Karpas-422 (cell line): ENCODE results near the gene MRPL20. TPM values are rescaled to one million over a fixed set of nuclear protein-coding genes. Genes with fewer than 3 reads are reported as not detected.
"Not testable (repeated sequence)": the region's sequence is repeated elsewhere in the genome, so short reads cannot be mapped to it uniquely, and the experiment has no call there.

Source experiments
- DNase-seq: peaks from one replicate; pipeline ENCODE4 v3.0.0-alpha.2; 2015
- H2AFZ ChIP-seq: fragments of 200-600 bp; sonication (generic); 2 replicates; pipeline ENCODE4 v1.6.1; 2014; ENCODE audit warnings: antibody characterized with exemption, low read length, mixed read lengths
- H3K27ac ChIP-seq: fragments of 200-600 bp; sonication (generic); 2 replicates; pipeline ENCODE4 v1.5.1; 2014; ENCODE audit warnings: mild to moderate bottlenecking, low read length, moderate library complexity
- H3K27me3 ChIP-seq: fragments of 200-600 bp; sonication (generic); 2 replicates; pipeline ENCODE4 v1.6.1; 2014; ENCODE audit warnings: low read length, mixed read lengths
- H3K36me3 ChIP-seq: fragments of 200-600 bp; sonication (generic); 2 replicates; pipeline ENCODE4 v1.6.1; 2014; ENCODE audit warnings: low read length, mixed read lengths; ENCODE audit not compliant: insufficient read depth
- H3K4me1 ChIP-seq: fragments of 200-600 bp; sonication (generic); 2 replicates; pipeline ENCODE4 v1.6.1; 2014; ENCODE audit warnings: mild to moderate bottlenecking, low read length, mixed read lengths
- H3K4me2 ChIP-seq: fragments of 200-600 bp; sonication (generic); 2 replicates; pipeline ENCODE4 v1.6.1; 2014; ENCODE audit warnings: low read length, low read depth, mild to moderate bottlenecking; ENCODE audit not compliant: poor library complexity, severe bottlenecking
- H3K4me3 ChIP-seq: fragments of 200-600 bp; sonication (generic); 2 replicates; pipeline ENCODE4 v1.5.1; 2014; ENCODE audit warnings: mild to moderate bottlenecking, antibody characterized with exemption, low read length, mixed read lengths
- H3K79me2 ChIP-seq: fragments of 200-600 bp; sonication (generic); 2 replicates; pipeline ENCODE4 v1.6.1; 2014; ENCODE audit warnings: mild to moderate bottlenecking, low read length, mixed read lengths
- H3K9ac ChIP-seq: fragments of 200-600 bp; sonication (generic); 2 replicates; pipeline ENCODE4 v1.6.0; 2014; ENCODE audit warnings: low read length
- H3K9me2 ChIP-seq: fragments of 200-600 bp; sonication (generic), shearing (Covaris generic); replicated peaks from 2 replicates; pipeline ENCODE4 v1.6.0; 2014; ENCODE audit warnings: mild to moderate bottlenecking, low read length, moderate library complexity; ENCODE audit not compliant: insufficient read depth
- H3K9me3 ChIP-seq: fragments of 300-700, 200-600 bp; sonication (generic); 2 replicates; pipeline ENCODE4 v1.6.1; 2014; ENCODE audit warnings: low read length, mixed read lengths
- H4K20me1 ChIP-seq: fragments of 200-600 bp; sonication (generic); 2 replicates; pipeline ENCODE4 v1.6.1; 2014; ENCODE audit warnings: mild to moderate bottlenecking, antibody characterized with exemption, low read length, low read depth; ENCODE audit not compliant: insufficient read depth
- total RNA-seq: library from RNA; depleted of rRNA; stranded (reverse); fragments of >200 nt; shearing (Covaris generic); gene quantifications from 2 replicates; pipeline ENCODE4 v1.2.3, GENCODE V29; 2014; ENCODE audit warnings: low replicate concordance; rRNA removed

The MRPL20 gene
- 136 and 151 TPM in 2 replicates for total RNA-seq

DNA sequence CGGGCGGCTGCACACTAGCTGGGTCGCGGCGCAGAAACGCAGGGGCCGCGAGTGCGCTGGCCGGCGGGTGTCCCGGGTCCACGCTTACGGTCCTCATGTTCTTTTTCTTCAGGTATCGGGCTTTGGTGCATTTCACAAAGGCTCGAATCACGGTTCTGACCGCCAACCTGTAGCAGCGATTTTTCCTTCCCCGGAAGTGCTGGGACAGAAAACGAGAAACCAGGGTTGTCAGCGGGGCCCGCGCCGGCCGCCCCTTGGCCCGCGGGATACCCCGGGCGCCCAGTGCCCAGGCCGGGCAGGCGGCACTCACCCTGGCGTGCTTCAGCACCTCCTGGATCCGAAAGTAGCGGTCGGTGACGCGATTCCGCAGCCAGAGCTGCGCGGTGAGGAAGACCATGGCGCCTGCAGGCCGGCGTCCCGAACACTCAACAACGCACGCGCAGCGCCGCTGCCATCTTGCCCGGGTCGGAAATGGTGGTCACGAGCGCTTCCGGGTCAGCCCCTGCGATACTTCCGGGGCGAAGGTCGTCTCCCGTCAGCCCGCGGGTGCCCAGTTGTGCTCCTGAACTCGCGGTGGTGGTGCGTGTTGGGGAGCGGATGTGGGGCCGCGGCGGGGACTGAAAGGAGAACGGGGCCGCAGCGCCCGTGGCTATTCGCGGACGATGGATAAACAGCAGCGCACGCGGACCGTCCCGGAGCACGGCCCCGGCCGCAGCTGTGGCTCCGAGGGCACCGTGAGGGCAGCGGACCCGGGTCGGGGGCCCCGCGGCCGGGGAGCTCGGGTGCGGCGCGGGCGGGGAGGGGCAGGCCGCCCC, at the start of gene MRPL20:
Gene MRPL20 (minus strand): TSS at position 473 of the 815 bp plus-strand sequence. CDS start 76 bp downstream, at position 397.
- Histone ChIP-seq H3K36me3 (peaks cover 22% of the 10 kb centered on the region), H3K9me3 (no peaks in the 10 kb centered on the region), H3K79me2 (peaks cover 45% of the 10 kb centered on the region), H3K4me1 (peaks cover 25% of the 10 kb centered on the region), H3K4me2 (peak within 1 kb of the TSS; percentile 94), H3K27me3 (no peaks in the 10 kb centered on the region), H3K9me2 (no peaks in the 10 kb centered on the region), H2AFZ (no peak within 1 kb of the TSS; the same call in 1 of the 2 replicates), H4K20me1 (peaks cover 17% of the 10 kb centered on the region; the same call in 1 of the 2 replicates), H3K4me3 (peak within 1 kb of the TSS; percentile 82), H3K9ac (peak within 1 kb of the TSS; percentile 95), H3K27ac (peak within 1 kb of the TSS; percentile 70)
- DNase-seq, result peak; percentile 97

DNA sequence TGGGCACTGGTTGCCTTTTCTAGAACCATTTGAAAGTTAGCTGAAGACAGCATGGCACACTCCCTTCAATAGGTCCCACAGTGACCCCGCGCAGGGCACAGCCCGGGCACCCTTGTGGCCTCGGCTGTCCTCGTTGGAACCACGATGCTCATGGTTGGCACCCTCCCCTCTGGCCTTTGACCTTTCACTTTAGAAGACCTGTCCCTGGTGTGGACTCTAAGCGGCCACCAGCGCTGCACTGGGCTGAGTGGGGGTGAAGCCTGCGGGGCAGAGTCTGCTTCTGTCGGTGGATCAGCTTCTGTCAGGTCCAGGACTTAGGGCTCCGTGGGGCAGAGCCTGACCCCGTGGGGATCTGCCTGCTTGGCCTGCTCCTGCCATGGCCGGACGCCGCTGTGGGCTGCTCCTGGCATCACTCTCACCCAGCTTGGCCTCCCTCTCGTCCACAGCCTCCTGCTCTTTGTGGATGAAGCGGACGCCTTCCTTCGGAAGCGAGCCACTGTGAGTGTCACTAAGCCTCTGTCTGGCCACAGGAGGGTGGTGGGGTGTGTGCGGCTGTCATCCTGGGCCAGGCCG, 49.7 kb upstream of the MRPL20 start:
- H3K4me2 ChIP-seq, H3K9ac ChIP-seq, H2AFZ ChIP-seq, H3K9me2 ChIP-seq, H3K4me3 ChIP-seq, H3K27me3 ChIP-seq, H3K79me2 ChIP-seq, DNase-seq, H3K27ac ChIP-seq, H3K4me1 ChIP-seq, H4K20me1 ChIP-seq, H3K9me3 ChIP-seq, H3K36me3 ChIP-seq: not testable (repeated sequence)

GRCh38 chr1:1455934-1456333, 48.8 kb upstream of the MRPL20 start:
- not testable (repeated sequence) for H3K27ac ChIP-seq, H3K4me1 ChIP-seq, H3K36me3 ChIP-seq, H4K20me1 ChIP-seq, H3K9me2 ChIP-seq, H3K9ac ChIP-seq, H3K4me3 ChIP-seq, DNase-seq, H3K27me3 ChIP-seq, H3K4me2 ChIP-seq, H3K9me3 ChIP-seq, H2AFZ ChIP-seq, H3K79me2 ChIP-seq

DNA sequence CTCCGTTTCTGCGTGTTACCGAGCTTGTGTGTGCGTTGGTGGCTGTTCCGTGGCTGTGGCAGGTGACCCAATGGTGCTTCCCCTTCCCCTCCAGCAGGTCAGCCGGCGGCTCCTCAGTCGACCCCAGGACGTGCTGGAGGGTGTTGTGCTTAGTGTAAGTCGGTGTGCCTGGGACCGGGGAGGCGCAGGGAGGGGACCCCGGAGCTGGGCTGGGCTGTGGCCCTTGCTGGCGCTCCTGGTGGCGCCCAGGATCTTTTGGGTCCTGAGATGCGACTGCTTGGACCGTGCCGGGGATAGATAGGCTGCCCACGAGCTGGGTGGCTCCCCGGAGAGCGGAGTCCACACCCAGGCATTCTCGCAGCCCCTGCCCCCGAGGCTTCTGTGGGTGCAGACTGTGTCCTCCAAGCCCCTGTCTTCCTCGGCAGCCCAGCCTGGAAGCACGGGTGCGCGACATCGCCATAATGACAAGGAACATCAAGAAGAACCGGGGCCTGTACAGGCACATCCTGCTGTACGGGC, 48.3 kb upstream of the MRPL20 start:
- H3K4me1 ChIP-seq, result no peaks in the 10 kb centered on the region
- no peaks in the 10 kb centered on the region for H3K9me2 ChIP-seq
- H3K27me3 ChIP-seq, result no peaks in the 10 kb centered on the region
- H3K36me3 ChIP-seq, result no peaks in the 10 kb centered on the region
- H4K20me1 ChIP-seq, result no peaks in the 10 kb centered on the region
- no peak overlapping the region for H3K4me3 ChIP-seq
- no peak overlapping the region for H3K4me2 ChIP-seq
- H2AFZ ChIP-seq, result no peak overlapping the region
- DNase-seq, result no peak
- no peak overlapping the region for H3K9ac ChIP-seq
- H3K79me2 ChIP-seq, result no peaks in the 10 kb centered on the region
- H3K27ac ChIP-seq, result no peak overlapping the region
- H3K9me3 ChIP-seq, result no peaks in the 10 kb centered on the region

DNA sequence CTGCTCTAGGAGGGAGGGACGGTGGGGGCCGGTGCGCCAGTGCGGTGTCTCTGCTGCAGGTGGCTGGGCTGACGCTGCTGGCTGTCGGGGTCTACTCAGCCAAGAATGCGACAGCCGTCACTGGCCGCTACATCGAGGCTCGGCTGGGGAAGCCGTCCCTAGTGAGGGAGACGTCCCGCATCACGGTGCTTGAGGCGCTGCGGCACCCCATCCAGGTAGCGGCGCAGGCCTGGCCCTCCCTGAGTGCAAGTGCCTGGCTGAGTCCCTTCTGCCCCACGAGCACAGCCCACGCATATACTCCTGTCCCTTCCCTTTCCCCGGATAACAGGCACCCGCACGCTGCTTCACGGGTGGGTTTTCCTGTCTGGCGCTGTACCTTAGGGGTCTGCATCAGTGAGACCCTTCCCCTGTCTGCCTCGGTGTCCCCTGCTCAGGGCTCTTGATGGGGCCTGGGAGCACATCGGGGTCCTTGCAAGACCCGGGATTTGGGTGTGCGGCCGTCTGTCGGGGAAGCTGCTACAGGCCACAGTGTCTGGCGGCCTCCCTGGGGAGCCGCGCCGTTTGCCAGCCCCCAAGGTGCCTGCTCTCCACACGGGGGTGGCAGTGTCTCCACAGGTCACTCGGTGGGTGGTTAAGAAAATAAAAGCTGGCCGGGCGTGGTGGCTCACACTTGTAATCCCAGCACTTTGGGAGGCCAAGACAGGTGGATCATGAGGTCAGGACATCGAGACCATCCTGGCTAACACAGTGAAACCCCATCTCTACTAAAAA, 47.4 kb upstream of the MRPL20 start:
- H2AFZ ChIP-seq, H3K4me3 ChIP-seq, H3K36me3 ChIP-seq, H3K9me3 ChIP-seq, H3K27me3 ChIP-seq, H3K4me2 ChIP-seq, H3K4me1 ChIP-seq, H3K9me2 ChIP-seq, DNase-seq, H3K27ac ChIP-seq, H4K20me1 ChIP-seq, H3K79me2 ChIP-seq, H3K9ac ChIP-seq: not testable (repeated sequence)

- Histone ChIP-seq H3K4me3 (no peak overlapping the region), H4K20me1 (no peaks in the 10 kb centered on the region), H3K9me2 (no peaks in the 10 kb centered on the region), H3K27me3 (no peaks in the 10 kb centered on the region), H3K9ac (no peak overlapping the region), H3K79me2 (no peaks in the 10 kb centered on the region), H3K27ac (no peak overlapping the region), H3K4me1 (no peaks in the 10 kb centered on the region), H3K9me3 (no peaks in the 10 kb centered on the region), H3K4me2 (no peak overlapping the region), H2AFZ (no peak overlapping the region), H3K36me3 (no peaks in the 10 kb centered on the region)
- DNase-seq, result no peak
Measured at GRCh38 chr1:1452882-1453281, 45.8 kb upstream of the MRPL20 start.

DNA sequence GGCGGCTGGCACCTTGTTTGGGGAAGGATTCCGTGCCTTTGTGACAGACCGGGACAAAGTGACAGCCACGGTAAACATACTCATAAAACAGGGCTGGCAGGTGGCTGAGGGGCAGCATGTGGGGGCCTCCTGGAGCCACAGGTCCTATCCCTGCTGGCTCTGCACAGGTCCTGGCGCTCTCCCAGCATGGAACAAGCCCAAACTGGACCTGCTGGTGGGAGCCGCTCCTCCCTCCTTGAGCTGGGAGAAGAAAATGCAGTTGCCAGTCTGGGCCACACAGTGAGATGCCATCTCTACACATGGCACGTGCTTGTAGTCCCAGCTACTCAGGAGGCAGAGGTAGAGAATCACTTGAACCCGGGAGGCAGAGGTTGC, 45.3 kb upstream of the MRPL20 start:
- H3K9me2 ChIP-seq, H3K9ac ChIP-seq, H3K36me3 ChIP-seq, H3K79me2 ChIP-seq, H3K27ac ChIP-seq, H2AFZ ChIP-seq, H3K4me2 ChIP-seq, H3K9me3 ChIP-seq, H3K4me1 ChIP-seq, H3K27me3 ChIP-seq, H4K20me1 ChIP-seq, DNase-seq, H3K4me3 ChIP-seq: not testable (repeated sequence)
